DLD1 (cell line): ENCODE data around the gene KDM5C.

ENCODE experiments used
- in situ Hi-C: cut with HindIII; loops from 2 replicates; pipeline ENCODE4 v1.10.0; 2017; ENCODE audit warnings: low sequenced_read_pairs

Gene KDM5C

DNA sequence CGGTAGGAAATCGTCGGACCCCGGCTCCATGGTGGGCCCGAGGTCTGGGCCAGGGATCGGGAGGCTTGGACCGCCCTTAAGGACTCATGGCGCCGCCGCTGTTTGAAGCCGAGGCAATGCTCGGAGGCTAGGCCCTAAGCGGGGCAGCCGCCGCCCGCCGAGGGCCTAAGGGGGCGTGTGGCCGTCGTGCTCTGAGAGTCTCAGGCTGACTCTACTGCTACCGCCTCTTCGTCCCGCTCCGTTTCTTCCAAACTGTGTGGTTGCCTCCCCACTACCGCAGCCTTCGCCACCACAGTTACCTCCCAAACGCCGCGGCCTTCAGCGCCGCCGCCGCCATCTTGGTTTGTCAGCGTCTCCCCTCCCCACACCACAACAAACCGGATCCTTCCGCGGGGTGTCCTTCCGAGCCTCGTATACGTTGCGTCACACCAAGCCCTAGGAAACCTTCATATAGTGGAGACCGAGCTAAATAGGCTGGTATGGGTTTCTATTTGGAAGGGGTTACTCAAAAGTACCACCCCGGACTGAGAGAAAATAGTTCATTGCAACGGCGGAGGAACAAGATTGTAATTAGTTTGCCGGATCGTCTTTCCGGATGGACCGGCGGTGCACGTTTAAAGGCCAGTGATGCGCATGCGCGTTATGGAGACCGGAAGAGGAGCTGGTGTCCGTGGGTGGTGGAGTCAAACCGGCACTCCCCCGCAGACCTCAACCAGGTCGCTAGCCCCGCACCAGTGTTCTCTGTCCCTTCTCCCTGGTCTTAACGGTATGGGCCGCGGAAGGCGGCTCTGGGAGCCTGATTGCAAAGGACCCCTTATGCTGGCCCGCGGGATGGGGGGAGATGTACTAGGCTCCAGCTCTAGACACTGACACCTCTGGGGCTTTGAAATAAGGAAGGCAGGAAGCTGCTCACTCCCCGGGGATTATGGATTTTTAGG is at the start of gene KDM5C:
KDM5C (minus strand) TSS at position 348 of the 938 bp plus-strand sequence; CDS start at position 30, 318 bp downstream.
- in situ Hi-C loops, result no loop called here

GRCh38 chrX:53272808-53273337 is 47.9 kb upstream of the KDM5C start:
- in situ Hi-C loops, result no loop called here

DNA sequence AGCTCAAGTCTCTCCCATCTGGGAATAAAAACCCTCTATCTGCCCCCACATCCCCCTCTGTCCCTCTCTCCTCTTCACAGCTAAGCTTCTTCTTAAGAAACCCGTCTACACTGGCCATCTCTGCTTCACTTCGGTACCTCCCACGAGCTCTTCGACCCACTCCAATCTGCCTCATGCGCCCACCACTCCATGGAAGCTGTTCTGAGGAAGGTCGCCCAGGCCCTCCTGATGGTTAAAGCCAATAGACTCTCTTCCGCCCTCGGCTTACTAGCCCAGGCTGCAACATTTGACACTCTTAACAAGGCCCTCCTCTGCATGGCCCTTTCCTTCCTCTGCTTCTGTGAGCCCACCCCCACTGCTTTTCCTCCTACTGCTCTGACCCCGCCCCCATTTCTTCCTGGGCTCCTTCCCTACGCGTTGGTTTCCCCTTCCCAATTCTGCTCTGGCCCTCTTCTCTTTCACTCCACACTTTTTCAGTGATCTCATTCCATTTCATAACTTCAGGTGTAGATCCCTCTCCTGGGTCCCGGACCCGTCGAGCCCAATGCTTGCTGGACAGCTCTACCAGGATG is 44.6 kb upstream of the KDM5C start:
- in situ Hi-C loops, result no loop called here

- in situ Hi-C loops, result no loop called here
These were observed 43.2 kb upstream of the KDM5C start for GRCh38 chrX:53268173-53268572.

GRCh38 chrX:53266914-53267313 is 41.9 kb upstream of the KDM5C start:
- in situ Hi-C loops, result no loop called here

DNA sequence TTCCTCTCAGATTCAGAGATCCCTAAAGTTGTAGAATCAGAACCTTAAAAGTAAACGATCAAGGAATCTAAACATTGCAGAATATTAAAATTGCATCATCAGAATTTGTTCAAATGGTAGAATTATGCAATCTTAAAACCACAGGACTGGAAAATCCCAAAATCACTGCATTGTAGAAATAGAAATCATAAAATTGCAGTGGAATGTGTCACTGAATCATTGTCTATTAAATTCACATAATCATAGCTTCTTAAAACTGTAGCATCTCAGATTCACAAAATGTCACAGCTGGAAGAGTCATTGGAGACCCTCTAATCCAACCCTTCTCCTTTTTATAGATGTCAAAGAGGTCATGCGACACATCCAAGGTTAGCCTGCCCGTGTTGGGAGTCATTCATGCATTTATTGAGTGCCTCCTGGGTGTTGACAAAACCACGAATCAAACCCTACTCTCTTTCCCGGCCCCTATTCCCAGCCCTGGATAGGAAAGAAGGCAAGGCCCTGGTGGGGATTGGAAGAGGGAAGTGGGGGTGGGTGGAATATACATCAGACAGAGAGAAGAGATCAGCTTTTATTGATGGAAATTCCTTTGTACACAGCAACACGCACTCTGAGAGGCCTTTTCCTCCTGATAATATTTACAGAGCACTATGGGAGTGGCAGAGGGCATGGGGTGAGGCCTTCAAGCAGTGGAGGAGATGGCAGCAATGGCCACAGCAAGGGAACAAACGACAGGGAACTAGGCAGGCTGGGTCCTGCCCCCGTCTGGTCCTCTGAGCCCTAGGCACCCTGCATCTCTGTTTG is 41.0 kb upstream of the KDM5C start:
- in situ Hi-C loops, result no loop called here

- in situ Hi-C loops, result no loop called here
These were observed 38.6 kb upstream of the KDM5C start for GRCh38 chrX:53263597-53264094.

- in situ Hi-C loops, result no loop called here
These were observed 37.9 kb upstream of the KDM5C start for GRCh38 chrX:53262918-53263394.

- in situ Hi-C loops, result no loop called here
These were observed 37.3 kb upstream of the KDM5C start for GRCh38 chrX:53262189-53262917.

GRCh38 chrX:53261355-53261972 is 36.5 kb upstream of the KDM5C start:
- in situ Hi-C loops, result no loop called here

DNA sequence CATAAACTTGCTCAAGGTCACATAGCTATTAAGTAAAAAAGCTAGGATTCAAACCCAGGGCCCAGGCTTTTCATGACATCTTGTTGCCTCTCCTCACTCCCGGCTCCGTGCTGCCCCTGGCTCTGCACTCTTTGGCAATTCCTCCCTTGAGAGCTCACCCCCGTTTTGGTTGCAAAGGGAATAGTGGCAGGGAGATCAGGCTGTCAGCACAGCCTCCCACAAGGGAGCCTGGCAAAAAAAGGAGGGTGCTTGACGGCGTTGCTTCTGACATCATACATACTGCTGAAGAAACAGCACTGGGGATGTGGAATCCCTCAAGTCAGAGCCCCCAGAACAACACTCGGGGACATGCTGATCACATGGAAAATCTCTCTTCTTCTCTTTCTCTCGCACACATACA is 35.8 kb upstream of the KDM5C start:
- in situ Hi-C loops, result no loop called here

- in situ Hi-C loops, result no loop called here
These were observed 32.8 kb upstream of the KDM5C start for GRCh38 chrX:53257670-53258423.

GRCh38 chrX:53257166-53257565 is 32.2 kb upstream of the KDM5C start:
- in situ Hi-C loops, result no loop called here

DNA sequence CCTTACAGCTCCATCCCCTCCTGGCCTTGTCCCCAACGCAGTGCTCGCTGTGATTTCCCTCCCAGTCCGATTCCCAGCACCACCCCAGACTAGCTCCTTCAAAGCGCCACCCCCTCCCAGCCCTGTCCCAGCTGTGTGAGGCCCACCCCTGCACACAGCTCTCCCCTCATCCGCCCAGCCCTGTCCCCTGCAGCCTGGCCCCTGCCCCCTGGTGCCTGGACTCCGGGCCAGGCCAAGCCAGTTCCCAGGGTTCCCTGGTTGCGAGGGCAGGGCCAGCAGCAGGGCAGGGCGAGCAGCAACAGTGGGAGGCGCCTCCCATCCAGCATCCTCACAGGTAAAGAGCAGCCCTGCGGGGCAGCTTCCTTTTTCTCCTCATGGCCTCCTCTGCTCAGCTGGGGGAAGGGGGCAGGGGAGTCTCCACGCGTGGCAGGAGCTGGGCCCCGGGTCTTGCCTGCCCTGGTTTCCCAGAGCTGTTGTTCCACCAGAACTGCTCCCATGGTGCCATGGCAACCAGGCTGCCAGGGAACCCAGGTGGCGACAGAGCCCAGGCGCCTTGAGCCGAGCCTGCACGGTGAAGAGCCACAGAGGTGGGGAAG is 31.5 kb upstream of the KDM5C start:
- in situ Hi-C loops, result no loop called here

DNA sequence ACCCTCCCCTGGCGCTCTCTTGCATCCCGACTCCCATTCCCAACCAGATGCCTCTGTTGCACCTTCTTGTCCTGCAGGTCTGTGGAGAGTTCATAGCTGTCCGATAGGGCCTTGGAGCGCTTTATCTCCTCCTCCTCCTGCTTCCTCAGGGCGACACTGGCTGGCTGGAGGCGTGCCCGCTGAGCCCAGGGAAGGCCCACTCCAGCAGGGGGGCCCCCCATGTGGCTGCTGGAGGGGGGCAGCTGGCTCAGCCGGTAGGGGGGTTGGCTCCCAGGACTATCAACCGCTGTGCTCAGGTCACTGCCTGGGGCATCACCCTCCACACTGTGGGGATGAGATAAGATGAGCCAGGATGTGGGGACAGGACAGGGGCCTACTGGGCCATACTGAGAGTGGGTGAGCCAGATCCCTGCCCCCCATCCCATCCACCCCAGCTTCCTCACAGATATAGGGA is 30.8 kb upstream of the KDM5C start:
- in situ Hi-C loops, result no loop called here

- in situ Hi-C loops, result no loop called here
These were observed 29.8 kb upstream of the KDM5C start for GRCh38 chrX:53254570-53255461.

DNA sequence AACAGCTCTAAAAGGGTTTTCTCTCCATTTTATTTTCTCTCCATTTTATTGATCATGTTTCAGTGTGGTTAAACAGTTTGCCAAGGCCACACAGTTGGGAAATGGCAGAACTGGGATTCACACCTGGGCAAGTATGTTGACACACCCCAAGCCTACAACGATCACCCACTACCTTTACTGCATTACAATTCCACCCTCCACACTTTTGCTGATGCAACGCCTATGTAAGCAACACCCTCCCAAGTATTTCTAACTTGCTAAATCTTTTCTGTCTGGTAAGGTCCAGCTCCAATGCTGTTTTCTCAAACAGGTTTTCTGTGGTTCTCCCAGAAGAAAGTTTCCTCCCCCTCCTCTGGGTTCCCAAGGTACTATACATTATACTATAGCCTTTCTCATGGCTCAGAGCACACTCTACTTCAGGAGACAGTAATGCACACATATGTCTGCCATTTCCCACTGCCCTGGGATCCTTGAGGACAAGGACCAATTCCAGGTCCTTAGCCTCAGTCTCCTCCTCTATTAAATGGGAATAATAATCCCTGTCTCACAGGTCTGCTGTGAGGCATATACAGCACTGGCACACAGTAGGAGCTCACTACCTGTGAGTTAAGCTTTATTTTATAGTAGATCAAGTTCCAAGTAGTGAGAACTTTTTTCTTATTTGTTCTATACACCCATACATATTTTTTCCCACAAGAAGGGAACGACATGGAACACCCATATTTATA is 28.4 kb upstream of the KDM5C start:
- in situ Hi-C loops, result no loop called here
